Esophagus muscularis mucosa (tissue), 4 donors: ENCODE measurements around the gene LYRM1. TPM values are rescaled to one million over a fixed set of nuclear protein-coding genes. Genes with fewer than 3 reads are reported as not detected.

Experiments used
- DNase-seq: peaks from one replicate; pipeline ENCODE4 v3.0.0-alpha.2; 2017; ENCODE audit errors: extremely low spot score
- H3K27ac ChIP-seq, 4 donors: fragments of 200-600 bp; sonication (generic); replicated peaks in 1 of 4; 1 replicate in 3 of 4; 2 replicates in 1 of 4; pipeline ENCODE4 v1.5.1; 2016 to 2019; ENCODE audit warnings: mild to moderate bottlenecking in 1 of 4
- H3K27me3 ChIP-seq, 4 donors: fragments of 200-600 bp; sonication (generic); one replicate each; pipeline versions ENCODE4 v1.5.1 to v1.6.0; 2016 to 2019
- H3K36me3 ChIP-seq, 4 donors: fragments of 200-600 bp; sonication (generic); one replicate each; pipeline ENCODE4 v1.5.1; 2016 to 2019
- H3K4me1 ChIP-seq, 4 donors: fragments of 200-600 bp; sonication (generic); one replicate each; pipeline ENCODE4 v1.5.1; 2016 to 2019
- H3K4me3 ChIP-seq, 4 donors: fragments of 200-600 bp; sonication (generic); 1 replicate in 2 of 4; 2 replicates in 2 of 4; pipeline ENCODE4 v1.5.1; 2016 to 2019; ENCODE audit warnings: mild to moderate bottlenecking in 4 of 4, moderate library complexity in 1 of 4
- H3K9me3 ChIP-seq, 4 donors: fragments of 200-600 bp; sonication (generic); 1 replicate in 3 of 4; 2 replicates in 1 of 4; pipeline ENCODE4 v1.5.1; 2016 to 2019
- CTCF ChIP-seq, 3 experiments: fragments of 200-600 bp in 2 of 3; fragments of 450-650 bp in 1 of 3; sonication (generic) in 2 of 3; IDR thresholded peaks; one replicate each; pipeline ENCODE4 v1.5.1; 2017 to 2019; ENCODE audit warnings: antibody characterized with exemption in 3 of 3, mild to moderate bottlenecking in 2 of 3, moderate library complexity in 1 of 3
- EP300 ChIP-seq: sonication (generic); formaldehyde crosslinking; IDR thresholded peaks from one replicate; pipeline ENCODE4 v1.6.1; 2017; ENCODE audit warnings: antibody characterized with exemption
- POLR2A ChIP-seq: fragments of 450-650 bp; IDR thresholded peaks from one replicate; pipeline ENCODE4 v1.6.1; 2017; ENCODE audit warnings: antibody characterized with exemption, moderate library complexity, mild to moderate bottlenecking, low read depth
- POLR2AphosphoS5 ChIP-seq, 2 donors: sonication (generic); formaldehyde crosslinking; IDR thresholded peaks; one replicate each; pipeline ENCODE4 v1.6.1; 2017; ENCODE audit warnings: antibody characterized with exemption in 2 of 2
- WGBS: methylation state at CpG from one replicate; pipeline ENCODE4 v1.1.5; 2018; 5-methylcytosine and 5-hydroxymethylcytosine counted together
- intact Hi-C: fragments of 100-400 bp; cut with DNase I; formaldehyde crosslinking; loops from one replicate; pipeline ENCODE4 v1.15.1; 2023
- total RNA-seq, 4 donors: library from RNA; depleted of rRNA; stranded (reverse); fragments of >200 nt; gene quantifications; one replicate each; pipeline versions ENCODE4 v1.1.0 to v1.2.1, GENCODE V29; 2016

LYRM1 gene
- total RNA-seq, 4 donors from 2014 or later: 38.9 to 69.2 (median 46.4) TPM

GRCh38 chr16:20873331-20873730, 27.2 kb upstream of the LYRM1 start:
- WGBS: 80% methylated on average over 3 of the region's 3 CpGs
- Histone ChIP-seq H3K27me3 (no peaks in the 10 kb centered on the region), H3K36me3 (no peaks in the 10 kb centered on the region), H3K4me1 (peaks cover 71 to 91% (median 82%) of the 10 kb centered on the region in 4 donors), H3K27ac (peak overlapping the region in 3 of 4 donors; percentile 14 to 16 (median 14)), H3K9me3 (no peaks in the 10 kb centered on the region), H3K4me3 (no peak overlapping the region)
- TF ChIP-seq POLR2A (no peak), CTCF (IDR thresholded peaks at IDR 0.05) (no peak), POLR2AphosphoS5 (IDR thresholded peaks at IDR 0.05) (no peak), EP300 (no peak)
- intact Hi-C loops: no loop called here
- DNase-seq: no peak

- DNase-seq: no peak
- intact Hi-C loops: no loop called here
- TF ChIP-seq EP300 (no peak), POLR2A (no peak), POLR2AphosphoS5 (IDR thresholded peaks at IDR 0.05) (no peak), CTCF (IDR thresholded peaks at IDR 0.05) (no peak)
- Histone ChIP-seq H3K9me3 (no peaks in the 10 kb centered on the region), H3K4me1 (peaks cover 71 to 91% (median 82%) of the 10 kb centered on the region in 4 donors), H3K36me3 (no peaks in the 10 kb centered on the region), H3K4me3 (no peak overlapping the region), H3K27me3 (no peaks in the 10 kb centered on the region), H3K27ac (no peak overlapping the region)
- WGBS: 86% methylated on average over 4 of the region's 4 CpGs
Observed at GRCh38 chr16:20874088-20874581, 26.4 kb upstream of the LYRM1 start.

GRCh38 chr16:20875355-20875650, 25.3 kb upstream of the LYRM1 start:
- no peak overlapping the region for H3K27ac ChIP-seq
- TF ChIP-seq EP300: no peak
- TF ChIP-seq POLR2AphosphoS5 (IDR thresholded peaks at IDR 0.05): no peak
- TF ChIP-seq CTCF (IDR thresholded peaks at IDR 0.05): no peak
- no peak for TF ChIP-seq POLR2A
- 92% methylated on average over 1 of the region's 1 CpG for WGBS
- H3K9me3 ChIP-seq: no peaks in the 10 kb centered on the region
- H3K36me3 ChIP-seq: no peaks in the 10 kb centered on the region
- DNase-seq: no peak
- intact Hi-C loops: no loop called here
- H3K4me3 ChIP-seq: no peak overlapping the region
- H3K4me1 ChIP-seq: peaks cover 71 to 91% (median 82%) of the 10 kb centered on the region in 4 donors
- no peaks in the 10 kb centered on the region for H3K27me3 ChIP-seq

DNA sequence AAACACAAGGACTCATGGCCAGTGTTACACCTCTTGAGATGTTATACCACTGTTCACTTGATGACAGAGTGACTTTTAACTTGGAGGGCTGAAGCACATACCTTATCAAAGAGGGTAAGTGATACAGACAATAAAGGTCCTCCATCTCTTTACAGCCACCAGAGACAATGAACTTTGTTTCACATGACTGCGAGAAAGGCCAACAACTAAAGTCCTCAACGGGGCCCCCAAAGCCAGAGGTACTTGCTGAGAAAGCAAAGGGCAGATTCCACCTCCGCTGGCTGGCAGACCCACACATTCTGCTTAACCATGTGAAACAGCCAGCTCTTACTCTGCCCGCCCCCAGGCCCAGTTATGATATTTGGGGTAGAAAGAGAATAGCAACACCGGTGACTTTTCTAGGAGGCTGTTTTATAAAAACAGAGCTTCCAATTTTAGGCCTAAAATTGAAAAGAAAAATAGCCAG, 21.9 kb upstream of the LYRM1 start:
- DNase-seq: no peak
- H3K4me3 ChIP-seq: peak overlapping the region in 1 of 4 donors; percentile 21
- intact Hi-C loops: no loop called here
- peaks cover 57 to 91% (median 80%) of the 10 kb centered on the region in 4 donors for H3K4me1 ChIP-seq
- H3K36me3 ChIP-seq: no peaks in the 10 kb centered on the region
- no peaks in the 10 kb centered on the region for H3K27me3 ChIP-seq
- TF ChIP-seq POLR2AphosphoS5 (IDR thresholded peaks at IDR 0.05) (no peak), EP300 (no peak), POLR2A (no peak), CTCF (IDR thresholded peaks at IDR 0.05) (no peak)
- no peaks in the 10 kb centered on the region for H3K9me3 ChIP-seq
- H3K27ac ChIP-seq: peak overlapping the region; percentile 62 to 73 (median 70)
- WGBS: 71% methylated on average over 5 of the region's 5 CpGs
